HepG2 (cell line): ENCODE measurements around the gene TBC1D4. TPM values are rescaled to one million over a fixed set of nuclear protein-coding genes. Genes with fewer than 3 reads are reported as not detected.

ENCODE experiments used
- ATF1 ChIP-seq: IDR thresholded peaks from 2 replicates; pipeline ENCODE4 v1.6.1; 2016; ENCODE audit warnings: mild to moderate bottlenecking, control low read depth
- ATF3 ChIP-seq: sonication (generic); formaldehyde crosslinking; IDR thresholded peaks from 2 replicates; pipeline ENCODE4 v1.4.0; 2020; ENCODE audit warnings: missing genetic modification reagents
- ATM ChIP-seq: fragments of 450-650 bp; IDR thresholded peaks from 2 replicates; pipeline ENCODE4 v1.7.1; 2017; ENCODE audit warnings: mild to moderate bottlenecking, borderline replicate concordance
- CHD4 ChIP-seq: fragments of 200-600 bp; sonication (generic); IDR thresholded peaks from 2 replicates; pipeline ENCODE4 v1.7.0; 2017; ENCODE audit warnings: mild to moderate bottlenecking, low read length, borderline replicate concordance
- ELF4 ChIP-seq: sonication (generic); formaldehyde crosslinking; IDR thresholded peaks from 2 replicates; pipeline ENCODE4 v1.5.0; 2020; ENCODE audit warnings: missing genetic modification reagents, mild to moderate bottlenecking, moderate library complexity, borderline replicate concordance
- HDAC1 ChIP-seq: sonication (generic); formaldehyde crosslinking; IDR thresholded peaks from 2 replicates; pipeline ENCODE4 v1.5.1; 2020; ENCODE audit warnings: mild to moderate bottlenecking, missing genetic modification reagents
- HNRNPUL1 ChIP-seq: fragments of 200-400 bp; formaldehyde crosslinking; IDR thresholded peaks from 2 replicates; pipeline ENCODE4 v1.6.1; 2017; ENCODE audit warnings: low read depth, mild to moderate bottlenecking, low read length, moderate library complexity
- HOXA9 ChIP-seq: sonication (generic); formaldehyde crosslinking; IDR thresholded peaks from 2 replicates; pipeline ENCODE4 v1.8.1; 2022; ENCODE audit warnings: missing genetic modification reagents, mild to moderate bottlenecking, moderate library complexity, borderline replicate concordance
- MIER3 ChIP-seq: IDR thresholded peaks from 2 replicates; pipeline ENCODE4 v1.6.1; 2016; ENCODE audit warnings: missing compliant biosample characterization, borderline replicate concordance
- MLLT10 ChIP-seq: sonication (generic); formaldehyde crosslinking; IDR thresholded peaks from 2 replicates; pipeline ENCODE4 v1.4.0; 2020; ENCODE audit warnings: missing genetic modification reagents
- NFAT5 ChIP-seq: sonication (generic); formaldehyde crosslinking; IDR thresholded peaks from 2 replicates; pipeline ENCODE4 v1.4.0; 2020; ENCODE audit warnings: missing genetic modification reagents
- RAD21 ChIP-seq: fragments of 450-650 bp; formaldehyde crosslinking; IDR thresholded peaks from 2 replicates; pipeline ENCODE4 v1.5.0; 2020; ENCODE audit warnings: mild to moderate bottlenecking
- RAD51 ChIP-seq: fragments of 450-650 bp; IDR thresholded peaks from 2 replicates; pipeline ENCODE4 v1.6.1; 2016; ENCODE audit warnings: borderline replicate concordance
- SP4 ChIP-seq: sonication (generic); formaldehyde crosslinking; IDR thresholded peaks from 2 replicates; pipeline ENCODE4 v1.8.1; 2023; ENCODE audit warnings: mild to moderate bottlenecking, missing genetic modification reagents
- SRY ChIP-seq: sonication (generic); formaldehyde crosslinking; IDR thresholded peaks from 2 replicates; pipeline ENCODE4 v1.8.0; 2022; ENCODE audit warnings: mild to moderate bottlenecking, missing genetic modification reagents
- TEAD2 ChIP-seq: sonication (generic); formaldehyde crosslinking; IDR thresholded peaks from 2 replicates; pipeline ENCODE4 v1.9.0; 2021; ENCODE audit warnings: missing genetic modification reagents
- TP53 ChIP-seq: sonication (generic); formaldehyde crosslinking; conservative IDR thresholded peaks from 2 replicates; pipeline ENCODE4 v1.4.0; 2020; ENCODE audit warnings: missing genetic modification reagents
- ZNF597 ChIP-seq: sonication (generic); formaldehyde crosslinking; IDR thresholded peaks from 2 replicates; pipeline ENCODE4 v1.5.0; 2020; ENCODE audit warnings: missing genetic modification reagents
- ZNF724P ChIP-seq: sonication (generic); formaldehyde crosslinking; IDR thresholded peaks from 2 replicates; pipeline ENCODE4 v1.8.0; 2022; ENCODE audit warnings: missing genetic modification reagents, borderline replicate concordance
- polyA plus RNA-seq, 8 experiments: library from polyadenylated mRNA; depleted of rRNA in 3 of 8; stranded (reverse) in 7 of 8; unstranded in 1 of 8; fragments of >200 nt; fragmentation: Illumina TruSeq in 4 of 8; extraction: Trizol in 4 of 8; gene quantifications; 2 replicates each; pipeline versions ENCODE4 v1.2.1 to v1.2.3, GENCODE V29; 2011 to 2016; ENCODE audit warnings: low read depth in 4 of 8, missing spikeins in 1 of 8, mixed read lengths in 1 of 8; ENCODE audit not compliant: insufficient read depth in 1 of 8
- total RNA-seq, 5 experiments: library from RNA; depleted of rRNA; stranded (reverse); fragments of >200 nt; fragmentation: Illumina TruSeq; extraction: Trizol; gene quantifications; 2 replicates each; pipeline ENCODE4 v1.2.3, GENCODE V29; 2016; ENCODE audit warnings: low read depth in 1 of 5
- TF ChIP-seq, protein P1 (sequence below): sonication (generic); formaldehyde crosslinking; IDR thresholded peaks from 2 replicates; pipeline ENCODE4 v1.5.0; 2020; ENCODE audit warnings: missing genetic modification reagents, mild to moderate bottlenecking, borderline replicate concordance
- TF ChIP-seq, protein P2 (sequence below): sonication (generic); formaldehyde crosslinking; IDR thresholded peaks from 2 replicates; pipeline ENCODE4 v1.8.0; 2022; ENCODE audit warnings: low read depth, missing genetic modification reagents

Gene TBC1D4
- total and polyA plus RNA-seq, 2 of the 13 experiments (the other 11 are each of a cell fraction or from before 2014, with no cell fraction given), result 35.9 to 64.4 TPM

DNA sequence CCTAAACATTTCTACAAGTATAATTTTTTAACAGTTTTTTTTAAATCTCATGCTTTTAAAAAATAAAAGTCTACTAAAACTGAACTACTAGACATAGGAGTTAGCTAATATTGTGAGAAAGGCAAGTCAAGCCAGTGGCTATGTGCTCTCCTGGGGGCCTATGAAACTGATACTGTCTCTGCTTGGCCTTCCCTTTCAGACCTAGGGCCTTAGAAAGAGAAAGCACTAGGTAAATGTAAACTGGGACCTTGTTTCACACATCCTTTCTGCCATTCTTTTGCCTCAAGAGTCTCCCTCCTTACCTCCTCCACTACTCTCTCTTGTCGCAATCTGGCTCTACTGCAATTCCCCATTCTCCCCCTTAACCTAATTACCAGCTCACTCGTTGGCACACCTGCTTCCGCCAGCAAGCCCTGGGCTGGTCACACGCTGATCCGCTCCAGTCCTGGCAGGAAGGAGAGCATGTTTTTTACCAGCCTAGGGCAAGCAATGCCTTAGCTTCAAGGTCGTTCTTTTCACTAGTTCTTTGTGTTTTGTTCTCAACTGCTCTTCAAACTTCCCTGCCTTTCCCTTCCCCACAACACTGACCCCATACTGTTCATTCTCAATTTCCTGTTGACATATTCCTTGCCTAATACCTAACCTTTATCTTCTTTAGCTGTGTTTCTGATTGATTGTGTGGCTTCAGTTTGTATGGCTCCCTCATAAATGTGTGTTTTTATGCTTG, 23.1 kb downstream of the TBC1D4 start (continued):
- no peak for TF ChIP-seq MLLT10
- no peak for TF ChIP-seq ZNF597 (CRISPR knock-in tag)
- TF ChIP-seq SP4 (CRISPR knock-in tag), result no peak
- peak; percentile 57 for TF ChIP-seq ATF1 (CRISPR knock-in tag)
- TF ChIP-seq, protein P1, sequence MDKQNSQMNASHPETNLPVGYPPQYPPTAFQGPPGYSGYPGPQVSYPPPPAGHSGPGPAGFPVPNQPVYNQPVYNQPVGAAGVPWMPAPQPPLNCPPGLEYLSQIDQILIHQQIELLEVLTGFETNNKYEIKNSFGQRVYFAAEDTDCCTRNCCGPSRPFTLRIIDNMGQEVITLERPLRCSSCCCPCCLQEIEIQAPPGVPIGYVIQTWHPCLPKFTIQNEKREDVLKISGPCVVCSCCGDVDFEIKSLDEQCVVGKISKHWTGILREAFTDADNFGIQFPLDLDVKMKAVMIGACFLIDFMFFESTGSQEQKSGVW (CRISPR knock-in tag), result no peak
- TF ChIP-seq HDAC1 (CRISPR knock-in tag), result peak; percentile 89
- TF ChIP-seq TEAD2 (CRISPR knock-in tag), result no peak
- no peak for TF ChIP-seq CHD4
- TF ChIP-seq RAD51, result no peak
- TF ChIP-seq TP53 (CRISPR knock-in tag), result no peak
- TF ChIP-seq ELF4 (CRISPR knock-in tag), result no peak
- TF ChIP-seq HOXA9 (CRISPR knock-in tag), result no peak
- TF ChIP-seq ATM, result no peak
- no peak for TF ChIP-seq ATF3 (CRISPR knock-in tag)
- TF ChIP-seq RAD21, result peak; percentile 23; the same call in 1 of the 2 replicates
- no peak for TF ChIP-seq ZNF724P (CRISPR knock-in tag)
- no peak for TF ChIP-seq HNRNPUL1
- TF ChIP-seq NFAT5 (CRISPR knock-in tag), result no peak
- TF ChIP-seq, protein P2, sequence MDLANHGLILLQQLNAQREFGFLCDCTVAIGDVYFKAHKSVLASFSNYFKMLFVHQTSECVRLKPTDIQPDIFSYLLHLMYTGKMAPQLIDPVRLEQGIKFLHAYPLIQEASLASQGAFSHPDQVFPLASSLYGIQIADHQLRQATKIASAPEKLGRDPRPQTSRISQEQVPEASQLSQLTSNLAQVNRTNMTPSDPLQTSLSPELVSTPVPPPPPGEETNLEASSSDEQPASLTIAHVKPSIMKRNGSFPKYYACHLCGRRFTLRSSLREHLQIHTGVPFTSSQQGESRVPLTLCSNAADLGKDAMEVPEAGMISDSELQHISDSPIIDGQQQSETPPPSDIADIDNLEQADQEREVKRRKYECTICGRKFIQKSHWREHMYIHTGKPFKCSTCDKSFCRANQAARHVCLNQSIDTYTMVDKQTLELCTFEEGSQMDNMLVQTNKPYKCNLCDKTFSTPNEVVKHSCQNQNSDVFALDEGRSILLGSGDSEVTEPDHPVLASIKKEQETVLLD (CRISPR knock-in tag), result no peak
- no peak for TF ChIP-seq SRY
- peak; percentile 95; the same call in 1 of the 2 replicates for TF ChIP-seq MIER3 (CRISPR knock-in tag)
